Suprapubic skin (tissue), 4 donors: Measurements from ENCODE around the gene TRAK1.

ENCODE experiments used
- EP300 ChIP-seq: sonication (generic); formaldehyde crosslinking; IDR thresholded peaks from one replicate; pipeline ENCODE4 v1.6.1; 2017; ENCODE audit warnings: antibody characterized with exemption
- POLR2A ChIP-seq, 2 donors: fragments of 450-650 bp; IDR thresholded peaks; one replicate each; pipeline ENCODE4 v1.6.1; 2017; ENCODE audit warnings: antibody characterized with exemption in 2 of 2, mild to moderate bottlenecking in 2 of 2, moderate library complexity in 2 of 2
- POLR2AphosphoS5 ChIP-seq, 3 donors: sonication (generic); formaldehyde crosslinking; IDR thresholded peaks; one replicate each; pipeline ENCODE4 v1.6.1; 2017; ENCODE audit warnings: antibody characterized with exemption in 3 of 3
- TF ChIP-seq, protein P1 (sequence below), 2 donors: fragments of 200-600 bp in 1 of 2; fragments of 450-650 bp in 1 of 2; sonication (generic) in 1 of 2; IDR thresholded peaks; one replicate each; pipeline ENCODE4 v1.5.1; 2016 to 2019; ENCODE audit warnings: antibody characterized with exemption in 2 of 2, mild to moderate bottlenecking in 1 of 2, moderate library complexity in 1 of 2

DNA sequence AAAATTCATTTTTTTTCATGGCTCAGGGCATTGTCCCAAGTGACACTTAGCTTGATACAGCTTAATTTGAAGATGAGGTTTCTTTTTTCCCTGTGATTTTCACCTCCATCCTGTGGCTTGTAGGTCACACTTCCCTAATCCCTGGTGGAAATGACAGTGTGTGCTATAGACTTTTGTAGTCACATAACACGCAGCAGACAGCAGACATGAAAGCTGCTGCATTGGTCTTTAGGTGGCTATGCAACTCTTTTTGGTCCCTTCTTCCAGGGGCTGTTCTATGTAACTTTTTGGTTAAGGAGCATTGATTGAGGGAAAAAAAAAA, 38.8 kb downstream of the TRAK1 start:
- TF ChIP-seq, protein P1, sequence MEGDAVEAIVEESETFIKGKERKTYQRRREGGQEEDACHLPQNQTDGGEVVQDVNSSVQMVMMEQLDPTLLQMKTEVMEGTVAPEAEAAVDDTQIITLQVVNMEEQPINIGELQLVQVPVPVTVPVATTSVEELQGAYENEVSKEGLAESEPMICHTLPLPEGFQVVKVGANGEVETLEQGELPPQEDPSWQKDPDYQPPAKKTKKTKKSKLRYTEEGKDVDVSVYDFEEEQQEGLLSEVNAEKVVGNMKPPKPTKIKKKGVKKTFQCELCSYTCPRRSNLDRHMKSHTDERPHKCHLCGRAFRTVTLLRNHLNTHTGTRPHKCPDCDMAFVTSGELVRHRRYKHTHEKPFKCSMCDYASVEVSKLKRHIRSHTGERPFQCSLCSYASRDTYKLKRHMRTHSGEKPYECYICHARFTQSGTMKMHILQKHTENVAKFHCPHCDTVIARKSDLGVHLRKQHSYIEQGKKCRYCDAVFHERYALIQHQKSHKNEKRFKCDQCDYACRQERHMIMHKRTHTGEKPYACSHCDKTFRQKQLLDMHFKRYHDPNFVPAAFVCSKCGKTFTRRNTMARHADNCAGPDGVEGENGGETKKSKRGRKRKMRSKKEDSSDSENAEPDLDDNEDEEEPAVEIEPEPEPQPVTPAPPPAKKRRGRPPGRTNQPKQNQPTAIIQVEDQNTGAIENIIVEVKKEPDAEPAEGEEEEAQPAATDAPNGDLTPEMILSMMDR (IDR thresholded peaks at IDR 0.05): no peak
- TF ChIP-seq POLR2A (IDR thresholded peaks at IDR 0.05) (no peak), EP300 (no peak), POLR2AphosphoS5 (IDR thresholded peaks at IDR 0.05) (no peak)
